HG03571 (cell line): Measurements from ENCODE around the gene SPEM1.
"Not testable (repeated sequence)": the region's sequence is repeated elsewhere in the genome, so short reads cannot be mapped to it uniquely, and the experiment has no call there.

ENCODE experiments used
- ATAC-seq: cut with Tn5 transposase; IDR thresholded peaks from one replicate; pipeline ENCODE4 v1.9.1; 2021; ENCODE audit not compliant: unreplicated experiment

SPEM1 gene

DNA sequence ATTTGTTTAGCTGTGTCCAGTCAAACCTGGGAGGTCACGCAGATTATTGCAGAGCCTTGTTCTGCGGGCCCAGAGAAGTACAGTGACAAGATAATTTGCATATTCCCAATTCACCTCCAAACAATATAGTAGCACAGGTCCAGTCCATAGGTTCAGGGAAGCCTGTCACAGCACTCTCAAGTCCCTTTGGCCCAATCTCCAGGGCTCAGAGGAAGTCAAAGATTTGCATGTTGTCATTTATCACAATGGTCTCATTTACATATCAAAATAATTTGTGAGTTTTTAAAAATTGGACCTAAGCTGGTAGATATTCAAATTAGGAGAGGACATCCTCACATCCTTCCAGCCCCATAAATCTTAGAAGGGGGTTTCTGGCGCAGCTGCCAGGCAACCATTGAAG, 47.4 kb downstream of the SPEM1 start:
- ATAC-seq: no peak

DNA sequence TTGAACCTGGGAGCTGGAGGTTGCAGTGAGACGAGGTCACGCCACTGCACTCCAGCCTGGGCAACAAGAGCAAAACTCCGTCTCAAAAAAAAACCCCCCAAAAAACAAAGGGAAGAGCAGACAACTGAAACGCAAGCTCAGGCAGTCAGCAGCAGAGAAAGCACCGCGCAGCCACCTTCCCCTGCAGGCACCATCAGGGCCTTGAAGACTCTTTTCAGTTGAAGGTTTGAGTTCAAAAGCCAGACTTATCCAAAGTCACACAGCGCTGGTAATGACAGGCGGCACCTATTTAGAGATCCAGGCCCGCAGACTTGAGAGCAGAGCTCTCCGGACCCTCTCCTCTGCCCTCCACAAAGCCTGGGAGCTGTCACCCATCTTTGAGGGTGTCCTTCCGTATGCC, 48.2 kb downstream of the SPEM1 start:
- ATAC-seq: no peak

DNA sequence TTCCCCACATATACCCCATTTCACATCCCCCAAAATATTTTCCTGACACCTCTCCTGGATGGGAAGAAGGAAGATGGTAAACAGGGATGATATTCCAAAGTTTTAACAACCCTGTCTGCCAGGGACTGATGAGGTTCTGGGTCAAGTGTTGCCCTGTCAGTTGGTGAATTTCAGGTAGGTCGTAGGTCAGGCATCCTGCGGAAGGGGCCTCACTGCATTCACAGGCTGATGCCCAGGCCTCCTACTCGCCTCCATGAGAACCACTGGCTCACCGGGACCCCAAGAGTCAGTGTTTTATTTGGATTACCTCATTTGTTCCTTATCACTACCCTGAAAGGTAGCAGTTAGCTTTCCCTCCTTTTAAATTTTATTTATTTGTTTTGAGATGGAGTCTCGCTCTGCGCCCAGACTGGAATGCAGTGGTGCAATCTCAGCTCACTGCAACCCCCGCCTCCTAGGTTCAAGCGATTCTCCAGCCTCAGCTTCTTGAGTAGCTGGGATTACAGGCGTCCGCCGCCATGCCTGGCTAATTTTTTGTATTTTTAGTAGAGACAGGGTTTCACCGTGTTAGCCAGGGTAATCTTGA, 48.8 kb downstream of the SPEM1 start:
- ATAC-seq: no peak

DNA sequence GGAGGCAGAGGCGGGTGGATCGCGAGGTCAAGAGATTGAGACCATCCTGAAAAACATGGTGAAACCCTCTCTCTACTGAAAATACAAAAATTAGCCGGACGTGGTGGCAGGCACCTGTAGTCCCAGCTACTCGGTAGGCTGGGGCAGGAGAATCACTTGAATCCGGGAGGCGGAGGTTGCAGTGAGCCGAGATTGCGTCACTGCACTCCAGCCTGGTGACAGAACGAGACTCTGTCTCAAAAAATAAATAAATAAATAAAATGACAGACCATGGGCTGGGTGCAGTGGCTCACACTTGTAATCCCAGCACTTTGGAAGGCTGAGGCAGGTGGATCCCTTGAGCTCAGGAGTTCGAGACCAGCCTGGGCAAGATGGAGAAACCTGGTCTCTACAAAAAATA, 49.7 kb downstream of the SPEM1 start:
- not testable (repeated sequence) for ATAC-seq

DNA sequence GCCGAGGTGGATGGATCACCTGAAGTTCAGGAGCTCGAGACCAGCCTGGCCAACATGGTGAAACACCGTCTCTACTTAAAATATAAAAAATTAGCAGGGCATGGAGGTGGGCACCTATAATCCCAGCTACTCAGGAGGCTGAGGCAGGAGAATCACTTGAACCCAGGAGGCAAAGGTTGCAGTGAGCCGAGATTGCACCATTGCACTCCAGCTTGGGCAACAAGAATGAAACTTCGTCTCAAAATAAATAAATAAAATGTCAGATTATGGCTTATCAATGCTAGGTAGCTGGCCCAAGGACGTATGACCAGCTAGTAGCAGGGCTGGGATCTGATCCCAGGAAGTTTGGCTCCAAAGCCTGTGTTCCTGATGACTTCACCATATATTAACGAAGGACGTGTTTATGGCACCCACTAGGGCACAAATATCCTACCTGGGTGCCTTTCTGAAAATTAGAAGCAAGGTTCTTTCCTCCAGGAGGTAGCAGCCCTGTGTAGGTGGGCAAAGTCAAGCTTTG, 50.4 kb downstream of the SPEM1 start:
- not testable (repeated sequence) for ATAC-seq
